Effector memory CD4-positive, alpha-beta T cell (primary cell): Measurements from ENCODE around the gene TMEM30A.

ENCODE experiments used
- DNase-seq, 3 donors: peaks; one replicate each; pipeline ENCODE4 v3.0.0-alpha.2; 2020
- H3K27ac ChIP-seq: 2 replicates; pipeline ENCODE4 v1.7.0; 2013; ENCODE audit warnings: mild to moderate bottlenecking, low read length, moderate library complexity; ENCODE audit not compliant: insufficient read depth, poor library complexity, severe bottlenecking
- H3K27me3 ChIP-seq: replicated peaks from 2 replicates; pipeline ENCODE4 v1.7.0; 2013; ENCODE audit warnings: mild to moderate bottlenecking, low read length; ENCODE audit not compliant: insufficient read depth, control insufficient read depth, poor library complexity, severe bottlenecking
- H3K36me3 ChIP-seq: 2 replicates; pipeline ENCODE4 v1.7.0; 2013; ENCODE audit warnings: mild to moderate bottlenecking, low read length, moderate library complexity; ENCODE audit not compliant: control insufficient read depth, insufficient read depth
- H3K4me1 ChIP-seq: 2 replicates; pipeline ENCODE4 v1.7.0; 2013; ENCODE audit warnings: low read length, mild to moderate bottlenecking; ENCODE audit not compliant: control insufficient read depth, insufficient read depth, poor library complexity, severe bottlenecking
- H3K4me3 ChIP-seq: 2 replicates; pipeline ENCODE4 v1.7.0; 2013; ENCODE audit warnings: low read length, low read depth, mild to moderate bottlenecking; ENCODE audit not compliant: insufficient read depth, poor library complexity, severe bottlenecking
- H3K9me3 ChIP-seq: 2 replicates; pipeline ENCODE4 v1.7.0; 2013; ENCODE audit warnings: mild to moderate bottlenecking, low read length, moderate library complexity; ENCODE audit not compliant: control insufficient read depth

Gene TMEM30A

DNA sequence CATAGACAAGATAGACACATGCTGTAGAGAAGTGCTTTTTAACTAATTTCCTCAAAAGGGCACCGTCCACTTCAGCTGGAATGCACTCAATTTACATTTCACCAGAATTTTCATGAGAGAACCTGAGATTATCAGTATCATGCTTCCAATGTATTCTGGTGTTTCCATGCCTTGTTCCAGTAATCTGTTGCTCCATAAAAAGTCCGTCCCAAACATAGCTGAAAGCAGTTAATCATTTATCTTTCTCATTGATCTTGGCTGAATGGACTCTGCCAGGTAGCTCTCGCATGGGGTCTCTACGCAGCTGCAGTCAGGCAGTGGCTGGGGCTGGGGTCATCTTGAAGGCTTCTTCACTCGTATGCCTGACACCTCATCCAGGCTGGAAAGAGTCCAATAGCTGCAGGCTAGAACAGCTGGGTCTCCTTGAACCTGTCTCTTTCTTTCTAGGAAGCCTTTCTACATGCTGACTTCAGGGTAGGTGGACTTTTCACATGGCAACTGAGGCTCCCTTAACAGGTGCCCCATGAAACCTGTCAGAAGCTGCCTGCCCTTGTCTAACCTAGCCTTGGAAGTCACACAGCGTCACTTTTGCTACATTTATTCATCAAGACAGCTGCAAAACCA is 60.2 kb downstream of the TMEM30A start:
- no peaks in the 10 kb centered on the region for H3K27me3 ChIP-seq
- no peaks in the 10 kb centered on the region for H3K9me3 ChIP-seq
- no peak overlapping the region for H3K4me3 ChIP-seq
- no peaks in the 10 kb centered on the region for H3K4me1 ChIP-seq
- no peak for DNase-seq
- no peaks in the 10 kb centered on the region for H3K36me3 ChIP-seq
- no peak overlapping the region for H3K27ac ChIP-seq

- H3K27ac ChIP-seq, result no peak overlapping the region
- no peaks in the 10 kb centered on the region for H3K4me1 ChIP-seq
- no peak overlapping the region for H3K4me3 ChIP-seq
- H3K9me3 ChIP-seq, result no peaks in the 10 kb centered on the region
- H3K27me3 ChIP-seq, result no peaks in the 10 kb centered on the region
- no peak for DNase-seq
- no peaks in the 10 kb centered on the region for H3K36me3 ChIP-seq
Measured at GRCh38 chr6:75223428-75223827, 61.2 kb downstream of the TMEM30A start.

DNA sequence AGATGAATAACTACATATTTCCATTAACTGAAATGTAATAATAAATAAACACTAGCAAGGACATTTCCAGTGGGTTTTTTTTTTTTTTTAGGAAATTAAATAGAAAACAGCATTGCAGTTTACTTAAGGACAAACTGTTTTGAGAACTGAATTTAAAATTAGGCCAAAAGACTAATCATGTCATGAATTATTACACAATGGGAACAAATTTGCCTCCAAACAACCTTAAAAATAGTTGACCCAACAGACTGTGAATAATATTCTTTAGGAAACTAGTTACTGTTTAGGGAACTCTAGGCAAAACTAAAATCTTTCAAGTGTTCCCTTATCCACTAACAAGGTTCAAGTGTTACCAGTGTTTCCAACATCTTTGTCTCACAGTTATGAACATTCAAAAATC is 62.3 kb downstream of the TMEM30A start:
- DNase-seq, result no peak
- H3K36me3 ChIP-seq, result no peaks in the 10 kb centered on the region
- no peaks in the 10 kb centered on the region for H3K4me1 ChIP-seq
- H3K4me3 ChIP-seq, result no peak overlapping the region
- H3K27me3 ChIP-seq, result no peaks in the 10 kb centered on the region
- H3K9me3 ChIP-seq, result no peaks in the 10 kb centered on the region
- no peak overlapping the region for H3K27ac ChIP-seq

GRCh38 chr6:75221116-75221515 is 63.5 kb downstream of the TMEM30A start:
- H3K27ac ChIP-seq, result no peak overlapping the region
- no peak overlapping the region for H3K4me3 ChIP-seq
- no peak for DNase-seq
- no peaks in the 10 kb centered on the region for H3K4me1 ChIP-seq
- no peaks in the 10 kb centered on the region for H3K27me3 ChIP-seq
- no peaks in the 10 kb centered on the region for H3K9me3 ChIP-seq
- no peaks in the 10 kb centered on the region for H3K36me3 ChIP-seq

DNA sequence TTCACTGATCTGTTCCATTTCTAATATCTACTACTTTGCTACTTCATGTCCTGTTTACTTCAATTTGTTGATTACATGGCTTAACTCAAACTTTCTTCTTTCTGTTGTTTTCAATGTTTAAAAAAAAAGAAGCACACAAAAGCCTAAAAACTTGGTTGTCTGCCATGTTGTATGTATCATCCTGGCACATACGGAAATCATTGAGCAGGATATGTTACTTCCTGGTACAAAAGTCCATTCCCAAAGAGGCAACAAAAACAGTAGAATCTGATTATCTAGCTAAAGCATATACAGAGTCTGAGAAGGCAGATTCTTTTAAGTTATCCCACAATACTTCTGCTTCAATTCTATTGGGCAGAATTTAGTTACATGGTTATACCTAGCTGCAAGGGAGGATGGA is 64.2 kb downstream of the TMEM30A start:
- Histone ChIP-seq H3K4me3 (no peak overlapping the region), H3K9me3 (no peaks in the 10 kb centered on the region), H3K4me1 (no peaks in the 10 kb centered on the region), H3K27me3 (no peaks in the 10 kb centered on the region), H3K27ac (no peak overlapping the region), H3K36me3 (no peaks in the 10 kb centered on the region)
- no peak for DNase-seq

DNA sequence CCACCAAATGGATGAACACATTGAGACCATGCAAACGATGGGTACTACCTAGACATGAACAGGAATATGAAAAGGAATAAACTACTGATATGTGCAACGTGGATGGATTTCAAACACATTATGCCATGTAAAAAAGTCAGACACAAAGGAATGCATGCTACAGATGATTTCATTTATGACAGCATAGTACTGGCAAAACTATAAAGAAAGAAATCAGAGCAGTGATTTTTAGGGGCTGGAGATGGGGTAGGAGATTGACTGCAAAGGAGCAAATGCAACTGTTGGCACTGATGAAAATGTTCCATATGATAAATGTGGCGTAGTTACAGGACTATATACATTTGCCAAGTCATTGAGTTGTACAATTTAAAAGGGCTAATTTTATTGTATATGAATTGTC is 65.3 kb downstream of the TMEM30A start:
- H3K36me3 ChIP-seq, result no peaks in the 10 kb centered on the region
- no peaks in the 10 kb centered on the region for H3K27me3 ChIP-seq
- DNase-seq, result no peak
- no peak overlapping the region for H3K27ac ChIP-seq
- H3K9me3 ChIP-seq, result no peaks in the 10 kb centered on the region
- no peak overlapping the region for H3K4me3 ChIP-seq
- H3K4me1 ChIP-seq, result no peaks in the 10 kb centered on the region

- no peaks in the 10 kb centered on the region for H3K4me1 ChIP-seq
- H3K36me3 ChIP-seq, result no peaks in the 10 kb centered on the region
- H3K27ac ChIP-seq, result no peak overlapping the region
- no peaks in the 10 kb centered on the region for H3K27me3 ChIP-seq
- H3K4me3 ChIP-seq, result no peak overlapping the region
- DNase-seq, result no peak
- no peaks in the 10 kb centered on the region for H3K9me3 ChIP-seq
Measured at GRCh38 chr6:75217193-75217592, 67.4 kb downstream of the TMEM30A start.

GRCh38 chr6:75215291-75215690 is 69.3 kb downstream of the TMEM30A start:
- H3K27me3 ChIP-seq, result no peaks in the 10 kb centered on the region
- H3K4me3 ChIP-seq, result no peak overlapping the region
- H3K9me3 ChIP-seq, result no peaks in the 10 kb centered on the region
- no peaks in the 10 kb centered on the region for H3K4me1 ChIP-seq
- DNase-seq, result no peak
- H3K36me3 ChIP-seq, result no peaks in the 10 kb centered on the region
- no peak overlapping the region for H3K27ac ChIP-seq

DNA sequence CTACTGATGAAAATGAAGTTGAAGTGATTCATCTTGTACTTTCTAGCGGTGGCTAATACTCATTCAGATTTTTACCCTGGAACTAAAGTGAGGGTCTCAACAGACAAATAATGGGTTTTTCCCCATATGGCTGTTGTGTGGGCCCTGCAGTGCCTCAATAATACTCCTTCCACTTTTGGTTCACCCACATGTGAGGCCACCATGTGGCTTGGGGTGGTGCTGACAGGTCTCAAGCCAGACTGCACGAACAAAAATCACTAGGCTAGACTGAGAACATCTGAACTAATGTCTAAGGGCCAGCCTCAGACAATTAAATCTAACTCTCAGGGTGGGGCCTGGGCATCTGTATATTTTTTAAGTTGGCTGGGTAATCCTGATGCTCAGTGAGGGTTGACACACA is 70.9 kb downstream of the TMEM30A start:
- H3K27me3 ChIP-seq, result peaks cover 2% of the 10 kb centered on the region
- no peaks in the 10 kb centered on the region for H3K36me3 ChIP-seq
- no peak overlapping the region for H3K27ac ChIP-seq
- H3K4me3 ChIP-seq, result no peak overlapping the region
- no peaks in the 10 kb centered on the region for H3K9me3 ChIP-seq
- DNase-seq, result no peak
- H3K4me1 ChIP-seq, result peaks cover 1% of the 10 kb centered on the region

GRCh38 chr6:75213112-75213511 is 71.5 kb downstream of the TMEM30A start:
- DNase-seq, result no peak
- Histone ChIP-seq H3K9me3 (no peaks in the 10 kb centered on the region), H3K4me1 (peaks cover 7% of the 10 kb centered on the region)

More at GRCh38 chr6:75213112-75213511, 71.5 kb downstream of the TMEM30A start:
- Histone ChIP-seq H3K36me3 (no peaks in the 10 kb centered on the region), H3K27me3 (peaks cover 8% of the 10 kb centered on the region), H3K27ac (no peak overlapping the region), H3K4me3 (no peak overlapping the region)
